HG03378 (cell line): ENCODE results near the gene GRB10.
A peak's percentile ranks its signal among the peaks of the same experiment; 100 is the strongest.

Source experiments
- ATAC-seq: cut with Tn5 transposase; IDR thresholded peaks from one replicate; pipeline ENCODE4 v1.9.1; 2021; ENCODE audit warnings: mild to moderate bottlenecking, moderate library complexity; ENCODE audit not compliant: unreplicated experiment

Gene GRB10

DNA sequence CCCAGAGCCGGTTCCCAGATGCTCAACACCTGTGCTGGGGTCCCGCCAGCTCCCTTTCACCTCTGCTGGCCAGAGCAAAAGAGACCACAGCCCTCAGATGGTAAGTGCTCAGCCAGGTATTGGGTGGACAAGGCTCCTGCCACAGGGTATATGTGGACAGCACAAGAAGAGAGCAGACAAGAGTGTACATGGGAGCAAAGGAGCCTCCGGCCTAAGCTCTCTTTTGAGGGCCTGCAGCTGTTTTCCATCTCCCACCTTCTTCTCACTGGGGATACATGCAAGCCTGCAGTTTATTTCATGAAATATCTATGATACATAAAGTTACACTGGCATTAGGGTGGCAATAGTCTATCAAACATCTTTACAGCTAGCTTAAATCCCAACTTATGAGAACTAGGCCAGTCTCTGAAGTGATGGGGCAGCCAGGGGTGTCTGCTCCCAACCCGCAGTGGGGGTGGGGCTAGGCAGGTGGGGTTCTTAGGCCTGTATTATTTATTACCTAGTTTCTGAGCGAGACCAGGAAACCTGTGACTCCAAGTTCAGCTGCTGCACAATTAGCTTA, 167.1 kb downstream of the GRB10 start:
- ATAC-seq = no peak

DNA sequence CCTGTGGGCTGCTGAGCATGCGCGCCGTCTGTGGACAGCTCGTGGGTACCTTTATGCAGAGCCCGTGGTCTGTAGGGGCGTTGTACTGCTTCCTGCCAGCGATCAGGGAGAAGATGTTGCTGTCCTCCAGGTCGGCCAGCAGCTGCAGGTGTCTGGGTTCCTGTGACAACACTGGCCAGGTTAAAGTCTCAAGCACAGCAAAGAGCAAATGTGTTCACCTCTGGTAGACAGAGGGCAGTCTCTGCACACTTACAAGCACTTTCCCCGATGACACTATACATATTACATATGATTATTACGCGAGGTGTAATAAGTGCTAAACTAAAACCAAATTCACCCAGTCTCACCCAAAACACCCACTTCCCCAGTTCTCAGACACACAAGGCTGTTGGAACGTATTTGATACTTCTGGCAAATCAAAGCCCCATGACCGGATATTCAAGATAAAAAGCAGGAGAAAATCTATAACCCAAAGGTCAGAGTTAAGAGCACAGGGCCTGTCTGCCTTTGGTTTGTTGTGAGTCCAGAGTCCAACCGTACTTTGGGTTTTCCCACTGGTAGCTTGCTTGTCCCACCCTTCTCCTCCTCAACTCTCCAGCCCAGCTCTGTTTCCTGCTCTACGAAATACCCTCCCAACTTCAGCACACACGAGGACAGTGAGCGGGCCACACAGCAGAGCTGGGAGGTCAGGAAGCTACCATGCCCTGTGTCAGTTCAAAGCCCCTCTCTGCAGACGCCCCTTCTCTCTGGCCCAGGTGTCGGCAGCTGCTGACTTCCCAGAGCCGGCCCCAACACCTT, 167.8 kb downstream of the GRB10 start:
- no peak for ATAC-seq

DNA sequence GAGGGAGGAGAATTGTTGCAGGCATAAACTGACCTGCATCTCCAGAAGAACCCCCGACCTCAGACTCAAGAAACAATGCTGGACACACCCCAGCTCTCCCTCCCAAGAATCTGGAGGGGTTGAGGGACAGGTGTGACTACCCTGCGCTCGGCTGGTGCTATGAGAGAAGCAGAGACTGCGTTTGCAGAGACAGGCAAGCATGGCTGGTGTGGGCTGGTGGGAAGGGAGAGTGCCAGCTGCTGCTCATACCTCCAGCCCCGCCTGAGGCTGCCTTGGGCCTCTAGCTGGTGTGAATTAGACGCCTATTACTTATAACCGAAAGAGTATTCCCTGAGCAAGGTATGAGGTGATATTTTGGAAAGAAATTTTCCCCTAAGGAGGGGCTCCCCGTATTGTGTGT, 169.2 kb downstream of the GRB10 start:
- ATAC-seq = no peak

DNA sequence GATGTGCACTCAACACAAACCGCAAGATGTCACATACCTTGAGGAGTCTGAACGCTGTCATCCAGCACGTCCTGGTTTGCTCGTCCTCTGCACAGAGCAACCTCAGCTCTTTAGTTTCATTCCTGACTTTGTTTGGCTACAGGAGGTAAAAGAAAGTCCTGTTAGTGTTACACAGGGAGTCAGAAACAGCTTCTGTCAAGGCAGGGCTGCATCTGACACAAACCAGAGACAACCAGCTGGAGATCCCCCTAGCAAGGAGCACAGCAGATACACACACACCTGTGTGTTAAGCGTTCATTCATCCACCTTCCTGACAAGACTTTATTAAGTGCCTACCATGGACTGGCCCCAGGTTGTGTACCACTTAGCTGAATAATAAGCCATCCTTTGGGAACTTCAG, 170.0 kb downstream of the GRB10 start:
- ATAC-seq = no peak

DNA sequence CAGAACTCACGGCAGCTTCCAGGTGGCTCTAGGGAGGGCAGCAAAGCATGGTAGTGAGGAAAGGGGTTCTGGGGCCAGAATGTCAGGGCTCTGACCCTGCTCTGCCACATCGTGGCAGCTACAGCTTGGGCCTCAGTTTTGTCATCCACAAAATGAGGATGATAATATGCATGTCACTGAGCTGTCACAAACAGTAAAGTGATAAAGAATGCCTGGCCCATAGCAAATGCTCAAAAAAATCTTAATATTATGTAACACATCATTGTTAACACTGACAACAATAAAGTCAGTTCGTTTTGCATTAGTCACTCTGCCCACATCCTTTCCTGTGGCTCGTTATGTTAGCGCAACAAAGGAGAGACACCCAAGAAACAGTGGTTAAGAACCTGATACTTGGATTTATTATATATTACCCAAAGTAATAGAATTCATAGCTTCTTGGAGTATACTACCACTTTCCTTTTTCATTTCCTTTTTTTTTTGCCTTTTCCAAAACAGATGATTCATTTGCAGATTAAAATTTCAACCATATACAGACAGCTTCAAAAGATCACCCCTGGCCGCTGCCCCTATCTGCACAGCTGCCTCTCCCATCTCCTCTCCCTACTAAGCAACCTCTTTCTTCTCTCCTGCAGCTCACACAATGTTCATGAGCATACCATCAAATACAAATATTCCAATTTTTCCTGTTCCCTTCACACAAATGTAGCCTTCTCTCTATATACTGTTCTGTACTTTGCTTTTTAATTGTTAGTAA, 172.0 kb downstream of the GRB10 start:
- peak; percentile 89 for ATAC-seq

DNA sequence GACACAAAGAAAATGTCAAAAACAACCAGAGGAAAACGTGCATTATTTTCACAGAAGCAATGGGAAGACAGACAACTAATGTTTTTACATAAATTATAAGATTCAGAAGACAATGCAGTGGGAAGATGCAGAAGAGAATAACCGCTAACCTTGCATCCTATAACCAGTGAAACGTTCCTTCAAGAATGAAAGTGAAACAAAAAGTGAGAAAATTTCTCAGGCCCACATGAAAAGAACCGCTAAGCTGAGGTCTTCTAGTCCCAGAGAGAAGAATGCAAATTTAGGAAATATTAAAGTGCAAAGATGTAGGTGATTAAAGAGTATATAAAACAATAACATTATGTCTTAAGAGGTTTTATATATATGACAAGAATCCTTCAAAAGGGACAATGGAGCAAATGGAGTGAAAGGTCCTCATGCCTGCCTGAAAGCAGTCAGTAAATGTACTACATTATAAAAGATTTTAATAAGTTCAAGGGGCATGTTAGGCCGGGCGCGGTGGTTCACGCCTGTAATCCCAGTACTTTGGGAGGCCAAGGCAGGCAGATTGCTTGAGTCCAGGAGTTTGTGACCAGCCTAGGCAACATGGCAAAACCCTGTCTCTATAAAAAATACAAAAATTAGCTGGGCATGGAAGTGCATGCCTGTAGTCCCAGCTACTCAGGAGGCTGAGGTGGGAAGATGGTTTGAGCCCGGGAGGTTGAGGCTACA, 174.3 kb downstream of the GRB10 start:
- ATAC-seq = peak; percentile 48

DNA sequence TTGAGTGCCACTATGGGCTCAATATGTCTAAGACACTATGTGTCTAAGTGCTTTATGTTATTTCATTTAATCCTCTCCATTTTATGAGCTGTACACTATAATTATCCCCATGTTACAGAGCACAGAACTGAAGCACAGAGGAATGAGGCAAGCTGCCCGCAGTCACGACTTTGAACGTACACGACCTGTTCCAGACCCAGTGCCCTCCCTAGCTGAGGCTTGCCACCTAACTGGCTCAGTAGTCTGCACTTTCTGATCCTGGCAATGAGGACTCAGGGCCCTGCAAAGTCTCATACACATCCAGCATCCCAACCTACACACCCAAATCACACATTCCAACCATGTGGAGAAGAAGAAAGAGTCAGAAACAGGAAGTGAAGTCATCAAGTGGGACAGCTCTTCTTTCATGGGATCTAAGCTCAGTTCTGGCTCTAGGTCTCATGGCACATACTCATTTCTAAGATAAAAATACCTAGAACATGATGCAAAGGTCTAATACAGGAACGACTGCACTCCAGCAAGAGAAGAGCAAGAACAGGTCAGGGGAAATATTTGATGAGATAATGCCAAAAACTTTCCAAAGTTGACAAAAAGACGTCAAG, 175.1 kb downstream of the GRB10 start:
- no peak for ATAC-seq

DNA sequence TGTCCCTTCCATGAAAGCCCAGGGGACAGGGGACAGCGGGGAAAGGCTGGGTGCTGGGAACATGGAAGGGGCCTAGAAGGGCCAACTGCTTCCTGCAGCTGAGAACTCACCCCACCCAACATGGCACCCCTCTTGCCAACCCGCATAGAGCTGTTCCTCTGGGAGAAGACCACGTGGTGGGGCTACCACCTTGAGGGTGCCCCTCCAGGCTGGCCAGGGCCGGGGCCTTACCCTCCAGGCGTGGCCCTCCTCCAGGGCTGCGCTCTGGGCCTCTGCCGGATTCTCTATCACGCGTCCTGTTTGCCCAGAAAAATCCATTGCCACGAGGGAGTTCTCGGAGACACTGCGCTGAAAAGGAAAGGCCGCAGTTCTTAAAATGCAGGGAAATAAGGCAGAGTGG, 177.6 kb downstream of the GRB10 start:
- no peak for ATAC-seq

DNA sequence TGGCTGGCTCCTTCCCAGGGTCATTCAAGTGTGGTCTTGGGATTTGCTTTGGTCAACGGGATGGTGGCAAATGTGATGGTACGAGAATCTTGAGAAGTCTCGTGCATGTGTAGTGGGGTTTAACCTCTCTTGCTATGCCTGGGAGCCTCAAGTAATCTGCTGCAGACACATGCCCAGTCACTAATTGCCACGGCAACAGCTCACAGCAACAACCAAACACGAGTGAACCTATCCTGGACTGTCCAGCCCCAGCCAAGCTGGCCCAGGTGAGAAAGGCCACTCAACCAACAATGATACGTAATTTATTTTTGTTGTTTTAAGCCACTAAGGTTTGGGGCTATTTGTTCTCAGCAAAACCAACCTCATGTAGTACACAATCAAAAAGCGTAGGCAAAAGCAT, 179.4 kb downstream of the GRB10 start:
- ATAC-seq = no peak

DNA sequence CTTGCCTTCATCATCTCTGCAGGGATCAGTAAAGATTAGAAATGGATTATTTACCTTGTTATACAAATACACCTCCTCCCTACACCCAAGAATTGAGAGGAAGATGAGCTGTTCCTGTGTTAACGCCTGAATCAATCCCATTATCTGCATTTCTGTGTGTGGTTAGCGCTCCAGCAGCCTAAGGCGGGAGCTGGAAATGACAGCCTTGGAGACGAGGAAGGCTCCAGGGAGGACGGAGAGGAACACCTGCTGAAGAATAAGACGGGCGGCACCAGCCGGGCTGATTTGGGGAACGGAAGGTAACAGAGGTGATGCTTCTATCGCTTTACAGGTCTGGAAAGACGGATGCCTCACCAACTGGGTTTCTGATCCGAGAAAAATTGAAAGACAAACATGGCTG, 183.3 kb downstream of the GRB10 start:
- ATAC-seq = no peak

DNA sequence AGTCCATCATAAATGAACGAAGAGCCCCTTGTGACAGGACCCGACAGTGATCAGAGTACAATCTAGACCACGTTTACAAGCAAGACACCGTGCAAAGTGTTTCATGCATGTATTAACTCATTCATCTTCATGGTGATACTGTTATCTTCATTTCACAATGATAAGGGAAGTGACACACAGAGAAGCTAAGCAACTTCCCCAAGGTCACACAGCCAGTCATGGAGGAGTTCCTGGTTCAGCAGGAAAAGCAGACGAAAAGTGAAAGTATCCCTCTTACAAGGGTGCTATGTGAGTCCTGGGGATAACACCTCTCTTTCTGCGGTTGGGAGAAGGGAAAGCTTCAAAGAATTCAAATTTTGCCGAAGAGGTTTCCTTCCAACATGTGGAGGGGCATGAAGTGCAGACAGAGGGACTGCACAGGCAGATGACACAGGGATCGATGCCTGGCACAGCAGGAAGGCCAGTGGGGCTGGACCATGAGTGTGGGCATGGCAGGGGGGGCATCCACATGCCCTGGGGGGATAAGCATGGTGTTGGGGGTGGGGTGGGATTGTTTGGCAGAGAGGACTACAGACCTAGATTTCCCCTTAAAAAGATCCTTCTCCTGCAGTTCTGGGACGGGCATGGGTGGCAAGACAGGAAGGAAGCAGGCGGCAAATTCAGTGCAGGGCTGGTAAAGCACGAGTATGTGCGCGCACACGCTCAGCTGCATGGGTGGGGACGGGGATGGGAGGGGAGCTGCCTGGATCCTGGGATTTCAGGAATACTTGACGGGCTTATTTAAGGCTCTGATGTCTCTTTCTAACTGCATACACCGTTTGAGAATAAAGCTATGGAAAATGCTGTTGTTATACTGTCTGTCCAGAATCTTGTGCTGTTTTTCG, 184.0 kb downstream of the GRB10 start:
- ATAC-seq = no peak

DNA sequence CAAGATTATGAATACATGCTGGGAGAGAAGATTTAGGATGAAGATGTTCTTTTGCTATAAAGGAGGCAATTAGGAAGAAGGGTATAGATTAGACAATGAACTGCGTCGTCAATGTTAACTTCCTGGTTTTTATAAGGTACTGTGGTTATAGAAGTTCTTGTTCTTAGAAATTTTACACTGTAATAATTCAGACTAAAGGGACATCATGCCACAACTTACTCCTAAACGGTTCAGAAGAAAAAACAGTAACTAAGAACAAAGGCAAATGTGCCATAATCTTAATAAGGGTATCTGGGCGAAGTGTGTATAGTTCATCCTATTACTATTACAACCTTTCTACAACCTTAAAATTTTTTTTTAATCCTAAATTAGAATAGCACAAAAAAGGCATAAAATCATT, 186.2 kb downstream of the GRB10 start:
- ATAC-seq = no peak

DNA sequence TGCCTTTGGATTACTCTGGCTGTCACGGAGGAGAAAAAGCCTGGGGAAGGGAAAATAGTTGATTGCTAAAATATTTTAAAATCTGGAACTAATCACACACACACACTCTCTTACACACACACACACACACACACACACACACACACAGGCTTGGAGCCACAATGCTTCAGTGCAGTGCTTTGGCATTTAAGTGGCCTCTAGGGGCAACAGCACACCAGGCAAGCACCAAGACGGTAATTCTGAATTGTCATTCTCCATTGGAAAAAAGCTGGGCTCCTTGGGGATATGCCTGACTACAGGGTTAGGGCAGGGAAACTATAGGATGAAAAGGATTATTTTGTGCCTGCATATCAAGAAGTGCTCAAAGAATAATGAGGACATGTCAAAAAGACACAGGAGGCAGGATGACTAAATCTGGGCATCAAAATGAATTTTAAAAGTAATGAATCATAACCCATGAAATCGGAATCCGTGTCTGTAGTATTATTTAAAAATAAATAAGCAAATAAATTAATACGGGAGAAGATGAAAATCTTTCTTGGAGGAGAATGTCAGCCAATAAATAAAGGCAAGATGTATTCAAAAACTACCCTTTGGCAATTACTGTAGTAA, 187.1 kb downstream of the GRB10 start:
- ATAC-seq = peak; percentile 6

DNA sequence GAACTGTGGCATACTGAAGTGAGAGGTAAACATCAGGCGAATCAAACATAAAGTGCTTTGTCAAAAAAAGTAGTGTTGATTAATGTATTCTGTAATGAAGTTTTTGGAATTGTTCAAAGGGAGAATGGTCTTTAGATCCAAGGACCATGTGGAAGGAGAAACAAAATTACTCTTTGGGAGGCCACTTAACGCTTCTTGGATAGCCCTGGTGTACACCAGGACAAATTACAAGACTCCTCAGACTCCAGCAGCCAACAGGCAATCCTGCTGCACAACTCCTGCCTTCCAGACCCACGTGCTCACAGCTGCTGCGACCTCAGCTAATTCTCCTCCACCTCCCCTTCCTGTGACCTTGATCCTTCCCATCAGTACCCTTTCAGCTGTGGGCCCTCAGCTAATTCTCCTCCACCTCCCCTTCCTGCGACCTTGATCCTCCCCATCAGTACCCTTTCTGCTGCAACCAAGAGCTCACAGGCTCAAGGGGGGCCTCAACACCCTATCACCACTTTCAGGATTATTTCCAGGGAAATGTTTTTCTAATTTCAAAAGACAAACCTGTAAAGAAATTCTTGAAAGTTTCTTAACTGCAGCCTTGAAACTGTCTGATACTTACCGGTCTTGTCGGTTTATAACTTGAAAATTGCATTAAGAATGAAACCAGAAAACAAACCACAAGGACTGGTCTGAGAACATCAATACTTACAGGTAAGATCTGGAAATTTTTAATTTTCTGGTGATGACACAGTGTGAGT, 187.8 kb downstream of the GRB10 start:
- ATAC-seq = peak; percentile 58

DNA sequence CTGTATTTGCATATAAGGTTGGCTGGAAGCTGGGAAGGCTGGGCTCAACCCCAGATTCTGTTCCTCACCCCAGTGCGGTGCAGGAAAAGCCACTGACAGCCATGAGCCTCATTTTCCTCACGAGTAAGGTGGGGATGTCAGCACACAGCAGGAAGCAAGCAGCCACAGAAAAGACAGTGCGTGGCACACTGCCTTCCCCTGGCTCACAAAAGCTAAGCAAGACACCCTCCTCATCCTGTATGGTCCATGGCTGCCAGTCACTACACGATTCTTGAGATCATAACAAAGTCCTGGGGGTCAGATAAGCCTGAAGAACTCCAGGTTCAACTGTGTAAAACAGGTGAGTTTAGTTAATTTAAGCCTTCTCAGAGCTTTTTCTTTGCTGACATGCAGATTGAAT, 188.6 kb downstream of the GRB10 start:
- no peak for ATAC-seq

DNA sequence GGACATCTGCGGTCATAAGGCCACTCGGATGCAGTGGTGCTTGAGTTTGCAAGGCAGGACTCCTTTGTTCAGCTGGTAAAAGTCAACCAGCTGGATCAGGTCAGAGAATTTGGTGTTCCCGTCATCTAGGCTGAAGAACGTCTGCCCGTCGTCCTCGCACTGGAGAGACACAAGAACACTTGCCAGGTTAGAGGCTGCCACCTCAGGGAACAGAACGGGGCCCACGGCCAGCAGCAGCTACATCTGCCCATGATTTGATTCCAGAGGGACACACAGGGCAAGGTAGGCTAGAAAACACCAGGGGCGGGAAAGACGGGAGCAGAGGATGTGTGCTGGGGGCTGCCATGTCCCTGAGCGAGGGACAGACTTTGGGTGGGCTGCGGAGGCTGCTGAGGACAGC, 189.8 kb downstream of the GRB10 start:
- ATAC-seq = no peak

DNA sequence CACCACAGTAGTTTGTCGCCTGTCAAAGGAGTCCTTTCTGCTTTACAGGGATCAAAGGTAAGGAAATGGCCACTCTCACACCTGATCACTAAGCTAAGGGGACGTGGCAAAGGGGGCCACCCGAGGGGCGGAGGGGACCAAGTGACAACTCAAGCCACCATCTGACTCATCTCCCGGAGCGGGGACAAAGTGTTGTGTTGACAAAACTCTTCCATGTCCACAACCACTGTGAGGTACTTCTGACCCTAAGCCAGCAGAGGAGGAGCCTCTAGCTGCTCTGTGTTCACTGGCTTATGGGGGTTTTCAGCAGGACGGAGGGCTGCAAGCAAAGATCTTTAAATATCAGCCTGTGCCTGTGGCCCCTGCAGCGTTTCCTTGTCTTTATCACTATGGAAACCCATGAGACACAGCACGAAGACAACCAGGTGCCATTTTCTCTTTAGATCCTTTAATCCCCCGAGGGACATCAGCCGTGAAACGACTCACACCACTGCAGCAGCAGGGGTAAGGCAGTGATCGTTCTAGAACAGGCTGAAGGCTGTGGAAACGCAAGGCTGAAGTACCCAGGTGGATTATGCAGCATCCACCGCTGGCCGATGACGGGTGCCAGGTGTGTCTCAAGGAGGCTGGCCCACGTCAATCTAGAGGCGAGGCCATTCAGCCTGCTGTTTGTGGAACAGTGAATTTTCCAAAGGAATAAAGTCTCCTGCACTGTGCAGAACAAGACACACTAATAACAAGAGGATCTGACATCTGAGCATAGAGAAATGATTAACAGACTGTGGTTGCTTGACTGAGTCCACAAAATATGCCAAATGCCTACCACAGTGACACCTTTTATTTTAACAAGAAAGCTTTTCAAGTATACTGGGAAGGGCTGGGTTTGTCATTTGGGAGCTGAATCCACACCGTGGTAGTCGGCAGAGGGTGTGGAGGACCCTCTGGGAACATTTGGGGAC, 190.9 kb downstream of the GRB10 start:
- peak; percentile 75 for ATAC-seq

DNA sequence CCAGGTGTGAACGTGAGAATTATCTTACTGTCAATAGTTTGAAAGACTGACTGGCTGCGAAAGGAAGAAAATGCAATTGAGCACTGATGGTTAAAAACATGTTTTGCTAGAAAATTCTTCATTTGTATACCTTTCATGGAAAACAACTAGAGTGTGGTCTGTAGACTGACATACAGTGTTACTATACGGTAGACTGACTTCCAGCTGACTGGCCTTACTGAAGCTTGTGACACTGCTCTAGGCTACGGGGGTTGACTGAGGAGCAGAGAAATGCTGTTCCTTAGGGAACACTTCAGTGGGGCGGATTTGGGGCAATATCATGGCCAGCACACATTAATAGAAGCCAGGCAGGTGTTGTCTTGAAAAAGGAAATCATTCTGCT, 191.6 kb downstream of the GRB10 start:
- ATAC-seq = no peak
